HS-27A (cell line): ENCODE data around the gene ARL8A.

Experiments
- DNase-seq: peaks from one replicate; pipeline ENCODE4 v3.0.0-alpha.2; 2012; ENCODE audit warnings: low read depth, missing footprints

Gene ARL8A

DNA sequence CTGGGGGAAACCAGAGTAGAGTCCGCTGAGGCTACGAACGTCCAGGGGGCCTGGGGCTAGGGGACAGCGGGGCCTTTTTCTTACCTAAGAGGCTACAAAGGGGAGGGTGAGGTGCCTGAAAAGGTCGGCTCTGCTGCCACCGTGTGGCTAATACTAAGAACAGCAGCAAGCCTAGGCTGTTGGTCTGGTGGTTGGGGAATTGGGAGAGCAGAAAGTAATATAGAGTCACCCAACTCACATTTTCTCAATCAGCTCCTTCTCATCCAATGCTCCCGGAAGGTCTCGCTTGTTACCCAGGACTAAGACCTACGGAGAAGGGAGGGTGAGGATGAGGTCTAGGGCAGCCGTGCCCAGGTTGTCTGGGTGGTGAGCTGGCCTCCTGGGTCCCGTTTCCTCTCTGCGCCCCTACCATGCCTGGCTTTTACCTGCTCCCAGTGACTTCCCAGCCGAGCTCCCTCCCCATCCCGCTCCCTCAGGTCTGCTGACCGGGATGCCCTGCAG lies 9.3 kb downstream of the ARL8A start:
- DNase-seq = no peak

DNA sequence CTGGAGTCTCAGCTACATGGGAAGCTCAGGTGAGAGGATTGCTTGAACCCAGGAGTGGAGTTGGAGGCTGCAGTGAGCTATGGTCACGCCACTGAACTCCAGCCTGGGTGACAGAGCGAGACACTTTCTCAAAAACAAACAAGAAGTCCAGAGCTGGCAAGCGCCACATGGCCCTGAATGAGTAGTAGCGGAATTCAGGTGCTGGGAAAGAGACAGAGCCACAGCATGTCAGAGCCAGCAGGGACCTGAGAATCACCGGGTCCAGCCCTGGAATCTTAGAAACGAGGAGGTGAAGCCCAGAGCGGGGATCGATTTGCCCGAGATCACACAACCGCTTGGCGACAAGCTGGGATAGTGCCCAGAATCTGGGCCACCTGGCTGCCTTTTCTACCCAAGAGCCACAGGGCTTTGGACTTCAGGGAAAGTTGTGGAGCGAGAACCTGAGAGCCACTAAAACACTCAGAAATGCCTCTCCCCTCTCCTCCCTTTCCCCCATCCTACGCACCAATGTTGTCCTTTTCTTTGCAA lies 9.8 kb downstream of the ARL8A start:
- DNase-seq = no peak

DNA sequence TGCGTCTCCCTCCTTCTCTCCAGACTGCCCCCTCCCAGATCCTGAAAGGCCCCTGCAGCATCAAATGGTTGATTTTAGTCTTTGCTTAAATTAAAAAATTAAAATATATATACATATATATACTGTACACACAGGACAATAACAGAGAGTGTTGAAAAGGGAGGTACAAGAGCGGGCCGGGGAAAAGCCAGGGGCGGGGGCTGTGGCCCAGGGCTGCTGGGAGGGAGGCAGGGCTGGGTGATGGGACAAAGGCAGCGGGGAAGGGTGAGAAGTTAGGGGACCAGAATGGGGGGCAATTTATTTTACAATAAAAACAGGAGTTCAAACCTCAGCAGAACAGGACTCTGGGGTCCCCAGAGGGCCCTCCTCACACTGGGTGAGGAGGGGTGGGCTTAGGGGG lies 10.5 kb downstream of the ARL8A start:
- no peak for DNase-seq

DNA sequence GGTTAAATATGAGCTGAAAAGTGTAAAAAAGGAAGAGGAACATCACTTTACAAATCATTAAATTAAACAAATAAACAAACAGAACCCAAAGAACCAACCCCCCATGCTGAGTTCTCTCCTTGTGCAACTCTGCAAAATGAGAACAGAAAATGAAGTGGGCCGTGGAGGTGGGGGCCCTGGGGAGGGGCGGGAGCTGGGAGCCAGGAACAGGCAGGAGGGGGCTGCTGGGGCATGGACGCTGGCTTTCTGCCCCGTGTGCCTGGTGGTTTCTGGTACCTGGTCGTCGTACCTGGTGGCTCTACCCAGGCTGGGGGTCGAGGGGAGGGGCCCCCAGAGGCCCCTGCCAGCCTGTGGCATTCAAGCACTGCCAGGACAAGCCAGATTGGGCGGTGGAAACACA lies 11.0 kb downstream of the ARL8A start:
- no peak for DNase-seq

DNA sequence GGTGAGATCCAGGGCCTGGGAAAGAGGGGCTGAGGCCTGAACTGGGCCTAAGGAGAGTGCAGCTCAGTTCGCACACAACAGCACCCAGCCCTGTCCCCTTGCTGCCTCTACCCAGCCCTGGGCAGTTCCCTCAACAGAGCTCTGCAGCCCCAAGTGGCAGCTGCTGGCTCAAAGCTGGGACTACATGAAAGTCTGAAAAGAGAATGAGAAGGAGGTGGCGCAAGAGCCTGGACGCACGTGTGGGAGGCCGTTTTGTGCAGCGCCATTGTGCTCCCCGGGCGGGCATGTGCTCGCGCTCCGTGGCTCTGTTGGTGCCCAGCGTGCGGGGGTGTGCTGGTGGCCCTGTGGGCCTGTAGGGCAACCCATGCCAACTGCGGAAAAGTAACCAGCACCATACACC lies 11.5 kb downstream of the ARL8A start:
- no peak for DNase-seq

DNA sequence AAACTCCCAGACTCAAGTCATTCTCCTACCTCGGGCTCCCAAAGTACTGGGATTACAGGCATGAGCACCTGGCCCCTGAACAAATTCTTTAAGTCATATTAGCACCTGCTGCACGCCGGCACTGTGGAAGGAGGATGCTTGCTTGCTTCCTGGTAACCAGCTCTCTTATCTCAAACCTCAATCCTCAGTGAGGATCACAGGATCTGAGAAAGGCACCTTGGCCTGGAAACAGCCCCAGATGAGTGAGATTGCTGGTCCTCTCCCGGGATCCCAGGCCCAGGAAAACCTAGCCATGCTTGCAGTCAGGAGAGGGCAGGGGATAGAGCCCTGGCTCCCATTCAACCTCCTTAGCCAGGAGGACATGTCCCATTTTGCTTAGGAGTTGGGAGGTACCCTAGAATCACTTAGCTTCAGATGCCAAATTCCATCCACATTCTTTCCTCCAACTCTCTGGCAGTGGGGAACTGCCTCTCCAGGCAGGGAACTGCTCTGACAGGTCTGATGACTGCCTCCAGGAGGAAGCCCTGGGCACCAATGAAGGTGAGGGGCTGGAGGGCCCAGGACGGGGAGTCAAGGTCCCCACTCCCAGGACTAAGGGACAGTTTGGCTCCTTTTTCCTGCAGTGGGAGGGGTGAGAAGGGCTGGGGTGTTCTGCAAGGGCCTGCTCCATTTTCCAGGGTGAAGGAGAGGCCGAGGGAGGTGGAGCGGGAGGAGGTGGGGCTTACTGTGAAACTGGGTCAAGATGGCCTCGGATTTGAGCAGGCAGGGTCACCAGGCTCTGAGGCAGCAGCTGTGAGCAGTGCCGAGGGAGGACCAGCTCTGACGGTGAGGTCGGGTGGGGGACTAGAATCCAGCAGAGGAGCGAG lies 12.3 kb downstream of the ARL8A start:
- no peak for DNase-seq

DNA sequence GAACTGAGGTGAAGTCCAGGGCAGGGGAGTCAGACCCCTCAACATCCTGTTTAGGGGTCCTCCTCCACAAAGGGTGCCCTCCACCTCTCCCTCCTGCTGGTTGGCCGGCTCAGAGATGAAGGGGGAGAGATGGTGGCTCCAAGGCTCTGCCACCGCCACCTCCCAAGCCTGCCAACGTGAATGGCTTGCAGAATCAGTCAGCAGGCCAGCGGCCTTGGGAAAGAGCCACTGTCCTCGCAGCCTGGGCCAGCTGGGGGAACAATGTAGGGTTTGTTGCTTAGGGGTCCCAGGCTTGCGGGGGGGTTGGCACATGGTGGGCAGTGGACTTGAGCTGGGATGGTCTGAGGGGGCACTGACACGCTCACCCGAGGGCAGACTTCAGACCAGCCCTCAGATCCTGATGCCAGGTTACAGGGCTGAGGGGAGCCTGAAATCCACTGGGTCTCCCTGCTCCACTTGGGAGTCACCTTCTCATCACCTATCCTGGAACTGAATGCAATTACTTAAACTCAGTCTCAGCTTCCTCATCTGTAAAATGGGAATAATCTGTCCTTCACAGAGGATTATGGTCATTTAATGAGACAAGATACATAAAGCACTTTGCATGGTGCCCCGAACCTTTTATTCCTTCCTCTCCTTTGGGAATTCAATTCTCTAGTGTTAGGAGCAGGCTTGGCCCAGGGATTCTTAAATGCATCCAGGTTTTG lies 13.6 kb downstream of the ARL8A start:
- DNase-seq = no peak

DNA sequence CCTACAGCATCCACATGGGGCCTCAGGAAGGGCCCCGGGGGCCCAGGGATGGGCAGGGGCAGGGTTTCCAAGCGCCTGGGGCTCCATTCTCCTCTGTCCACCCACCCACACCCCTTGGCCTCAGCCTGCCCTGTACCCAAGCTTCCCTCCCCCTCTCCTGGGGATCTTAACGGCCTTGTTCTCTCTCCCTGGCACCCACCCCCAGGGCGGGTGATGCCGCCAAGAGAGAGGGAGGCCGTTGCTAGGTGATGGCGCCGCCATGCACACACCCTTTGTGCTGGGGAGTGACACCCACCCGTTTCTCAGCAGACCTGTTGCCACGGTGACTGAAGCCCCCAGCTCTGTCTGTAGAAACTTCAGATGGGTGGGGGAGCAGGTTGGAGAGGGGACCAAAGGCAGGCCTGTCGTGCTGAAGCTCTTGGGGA lies 14.2 kb downstream of the ARL8A start:
- no peak for DNase-seq

DNA sequence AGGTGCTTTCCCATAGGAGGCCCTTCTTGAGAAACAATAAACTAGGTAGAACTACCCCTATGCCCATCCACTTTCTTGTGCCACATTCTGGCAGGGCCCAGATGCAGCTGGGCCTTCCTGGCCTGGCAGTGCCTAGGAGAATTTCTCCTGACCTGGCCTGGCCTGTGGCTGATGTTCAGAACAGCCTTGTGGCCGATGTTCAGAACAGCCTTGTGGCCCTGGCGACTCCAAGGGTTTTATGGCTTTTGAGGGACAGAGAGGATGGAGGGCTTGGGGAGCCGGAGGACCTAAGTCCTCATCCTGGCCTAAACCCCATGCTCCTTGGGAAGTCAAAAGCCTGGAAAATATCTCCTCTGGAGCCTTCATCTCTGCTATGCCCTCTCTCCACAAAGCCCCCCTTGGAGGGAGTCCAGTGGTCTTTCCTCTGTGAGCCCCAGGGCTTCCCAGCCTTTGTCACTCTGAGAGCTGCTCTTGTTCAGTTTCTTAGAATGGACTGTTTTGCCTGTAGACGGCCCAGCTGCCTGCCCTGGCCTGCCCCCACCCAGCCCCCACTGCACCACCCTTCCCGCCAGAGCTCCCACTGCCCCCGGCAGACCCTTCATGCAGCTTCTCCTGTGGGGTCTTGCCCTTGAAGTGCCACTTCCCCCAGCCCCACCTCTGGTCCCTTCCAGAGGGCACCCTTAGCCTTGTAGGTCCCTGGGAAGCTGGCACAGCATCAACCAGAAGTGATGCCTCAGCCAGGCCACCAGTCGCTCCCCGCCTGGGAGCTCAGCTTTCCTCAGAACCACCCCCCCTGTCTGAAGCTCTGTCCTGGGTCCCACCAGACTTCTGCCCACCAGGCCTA lies 14.9 kb downstream of the ARL8A start:
- DNase-seq = no peak

DNA sequence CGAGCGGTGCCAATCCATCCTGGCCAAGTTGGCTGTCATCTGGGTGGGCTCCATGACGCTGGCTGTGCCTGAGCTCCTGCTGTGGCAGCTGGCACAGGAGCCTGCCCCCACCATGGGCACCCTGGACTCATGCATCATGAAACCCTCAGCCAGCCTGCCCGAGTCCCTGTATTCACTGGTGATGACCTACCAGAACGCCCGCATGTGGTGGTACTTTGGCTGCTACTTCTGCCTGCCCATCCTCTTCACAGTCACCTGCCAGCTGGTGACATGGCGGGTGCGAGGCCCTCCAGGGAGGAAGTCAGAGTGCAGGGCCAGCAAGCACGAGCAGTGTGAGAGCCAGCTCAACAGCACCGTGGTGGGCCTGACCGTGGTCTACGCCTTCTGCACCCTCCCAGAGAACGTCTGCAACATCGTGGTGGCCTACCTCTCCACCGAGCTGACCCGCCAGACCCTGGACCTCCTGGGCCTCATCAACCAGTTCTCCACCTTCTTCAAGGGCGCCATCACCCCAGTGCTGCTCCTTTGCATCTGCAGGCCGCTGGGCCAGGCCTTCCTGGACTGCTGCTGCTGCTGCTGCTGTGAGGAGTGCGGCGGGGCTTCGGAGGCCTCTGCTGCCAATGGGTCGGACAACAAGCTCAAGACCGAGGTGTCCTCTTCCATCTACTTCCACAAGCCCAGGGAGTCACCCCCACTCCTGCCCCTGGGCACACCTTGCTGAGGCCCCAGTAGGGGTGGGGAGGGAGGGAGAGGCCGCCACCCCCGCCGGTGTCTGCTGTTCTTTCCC lies 16.5 kb downstream of the ARL8A start:
- DNase-seq = no peak

DNA sequence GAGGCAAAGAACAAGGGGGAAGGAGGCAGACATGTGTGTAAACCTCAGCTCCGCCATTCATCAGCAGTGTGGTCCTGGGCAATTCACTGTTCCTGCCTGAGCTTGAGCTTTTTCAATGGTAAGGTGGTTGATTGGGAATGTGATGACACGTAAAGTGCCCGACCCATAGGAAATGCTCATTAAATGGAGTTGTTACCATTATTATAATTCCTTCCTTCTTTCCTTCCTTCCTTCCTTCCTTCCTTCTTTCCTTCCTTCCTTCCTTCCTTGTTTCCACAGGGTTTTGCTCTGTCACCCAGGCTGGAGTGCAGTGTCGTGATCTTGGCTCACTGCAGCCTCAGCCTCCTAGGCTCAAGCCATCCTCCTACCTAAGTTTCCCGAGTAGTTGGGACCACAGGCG lies 17.5 kb downstream of the ARL8A start:
- no peak for DNase-seq

DNA sequence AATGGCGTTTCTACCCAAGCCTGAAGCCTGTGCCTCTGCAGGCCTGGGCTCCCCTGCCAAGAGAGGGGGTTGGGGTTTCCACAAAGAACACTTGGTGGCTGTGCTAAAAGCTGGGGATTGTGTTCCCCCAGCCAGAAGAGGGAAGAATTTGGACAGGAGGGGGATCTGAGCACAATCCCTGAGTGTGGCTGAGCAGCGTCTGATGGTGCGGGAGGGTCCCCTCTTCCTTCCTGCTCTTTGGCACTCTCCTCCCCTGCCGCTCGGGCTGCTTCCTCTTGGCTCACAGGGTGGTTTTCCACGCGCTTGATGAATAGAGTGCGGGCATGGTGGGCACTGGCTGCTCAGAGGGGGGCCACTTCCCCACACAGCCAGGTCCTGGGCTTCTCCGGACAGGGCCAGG lies 18.1 kb downstream of the ARL8A start:
- no peak for DNase-seq

DNA sequence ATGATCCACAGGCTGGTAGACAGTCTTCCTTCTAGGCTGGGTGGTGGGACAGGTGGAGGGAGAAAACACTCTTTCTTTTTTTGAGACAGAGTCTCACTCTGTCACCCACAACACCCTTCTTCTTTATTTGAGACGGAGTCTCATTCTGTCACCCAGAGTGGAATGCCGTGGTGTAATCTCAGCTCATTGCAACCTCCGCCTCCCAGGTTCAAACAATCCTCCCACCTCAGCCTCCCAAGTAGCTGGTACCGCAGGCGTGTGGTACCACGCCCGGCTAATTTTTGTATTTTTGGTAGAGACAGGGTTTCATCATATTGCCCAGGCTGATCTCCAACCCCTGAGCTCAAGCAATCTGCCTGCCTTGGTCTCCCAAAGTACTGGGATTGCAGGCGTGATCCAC lies 18.9 kb downstream of the ARL8A start:
- DNase-seq = no peak

DNA sequence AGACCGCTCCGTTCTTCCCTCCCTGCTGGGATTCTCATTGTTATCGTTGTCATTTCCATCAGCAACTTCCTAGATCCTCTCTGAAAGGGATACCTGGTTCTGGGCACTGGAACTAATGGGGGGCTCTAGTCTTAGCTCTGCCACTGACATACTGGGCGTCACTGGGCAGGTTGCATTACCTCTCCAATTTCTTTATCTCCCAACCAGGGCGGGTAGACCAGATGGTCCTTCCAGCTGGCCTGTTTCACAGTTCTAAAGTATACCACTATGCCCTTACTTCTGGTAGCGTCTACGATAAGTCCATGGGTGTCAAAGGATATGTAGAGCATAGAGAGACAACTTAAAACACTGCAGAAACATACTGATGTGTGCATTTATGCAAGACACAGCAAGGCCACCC lies 20.4 kb downstream of the ARL8A start:
- DNase-seq = no peak

DNA sequence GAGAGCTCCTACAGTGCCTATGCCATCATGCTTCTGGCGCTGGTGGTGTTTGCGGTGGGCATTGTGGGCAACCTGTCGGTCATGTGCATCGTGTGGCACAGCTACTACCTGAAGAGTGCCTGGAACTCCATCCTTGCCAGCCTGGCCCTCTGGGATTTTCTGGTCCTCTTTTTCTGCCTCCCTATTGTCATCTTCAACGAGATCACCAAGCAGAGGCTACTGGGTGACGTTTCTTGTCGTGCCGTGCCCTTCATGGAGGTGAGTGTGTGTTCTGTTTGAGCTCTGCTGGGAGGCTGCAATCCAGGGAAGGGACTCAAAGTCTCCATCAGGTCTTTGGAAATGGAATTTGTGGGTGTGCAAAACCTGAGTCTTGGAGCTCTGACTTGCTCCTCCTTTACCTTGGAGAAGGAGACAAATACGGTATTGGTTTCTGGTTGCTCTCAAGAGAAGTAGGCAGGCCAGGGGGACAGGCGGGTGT lies 21.2 kb downstream of the ARL8A start:
- no peak for DNase-seq

DNA sequence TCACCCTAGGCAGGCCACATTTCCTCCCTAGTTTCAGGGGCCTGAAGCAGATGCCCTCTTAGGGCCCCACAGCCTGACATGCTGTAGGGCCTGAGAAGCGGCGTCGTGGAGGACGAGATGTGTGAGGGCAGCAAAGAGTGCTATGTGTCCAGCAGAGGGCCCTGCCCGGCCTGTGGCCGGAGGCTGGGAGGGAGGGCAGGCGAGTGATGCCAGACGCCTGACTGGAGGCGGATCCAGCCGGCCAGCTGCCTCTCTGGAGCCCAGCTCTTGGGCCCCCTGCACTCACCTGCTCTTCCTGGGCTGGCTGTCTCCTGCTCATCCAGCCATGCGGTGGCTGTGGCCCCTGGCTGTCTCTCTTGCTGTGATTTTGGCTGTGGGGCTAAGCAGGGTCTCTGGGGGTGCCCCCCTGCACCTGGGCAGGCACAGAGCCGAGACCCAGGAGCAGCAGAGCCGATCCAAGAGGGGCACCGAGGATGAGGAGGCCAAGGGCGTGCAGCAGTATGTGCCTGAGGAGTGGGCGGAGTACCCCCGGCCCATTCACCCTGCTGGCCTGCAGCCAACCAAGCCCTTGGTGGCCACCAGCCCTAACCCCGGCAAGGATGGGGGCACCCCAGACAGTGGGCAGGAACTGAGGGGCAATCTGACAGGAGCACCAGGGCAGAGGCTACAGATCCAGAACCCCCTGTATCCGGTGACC lies 21.8 kb downstream of the ARL8A start, which contains the start of gene GPR37L1:
TSS of gene GPR37L1 (plus strand) at position 279 of the 697 bp plus-strand sequence. CDS start at position 326, 47 bp downstream.
- no peak for DNase-seq

DNA sequence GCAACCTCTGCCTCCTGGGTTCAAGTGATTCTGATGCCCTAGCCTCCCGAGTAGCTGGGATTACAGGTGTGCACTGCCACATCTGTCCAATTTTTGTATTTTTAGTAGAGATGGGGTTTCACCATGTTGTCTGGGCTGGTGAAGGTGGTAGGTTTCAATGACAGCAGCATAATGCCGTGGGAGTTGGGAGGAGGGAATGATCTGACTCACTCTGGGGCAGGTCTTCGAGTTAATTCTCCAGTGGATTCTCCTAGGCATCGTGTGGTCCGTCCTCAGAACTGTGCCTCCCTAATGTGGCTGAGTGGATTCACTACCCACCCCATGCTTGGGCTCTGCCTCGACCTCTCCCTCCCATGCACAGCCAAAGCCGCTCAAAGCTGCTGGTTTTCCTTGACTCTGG lies 23.5 kb downstream of the ARL8A start:
- DNase-seq = no peak

DNA sequence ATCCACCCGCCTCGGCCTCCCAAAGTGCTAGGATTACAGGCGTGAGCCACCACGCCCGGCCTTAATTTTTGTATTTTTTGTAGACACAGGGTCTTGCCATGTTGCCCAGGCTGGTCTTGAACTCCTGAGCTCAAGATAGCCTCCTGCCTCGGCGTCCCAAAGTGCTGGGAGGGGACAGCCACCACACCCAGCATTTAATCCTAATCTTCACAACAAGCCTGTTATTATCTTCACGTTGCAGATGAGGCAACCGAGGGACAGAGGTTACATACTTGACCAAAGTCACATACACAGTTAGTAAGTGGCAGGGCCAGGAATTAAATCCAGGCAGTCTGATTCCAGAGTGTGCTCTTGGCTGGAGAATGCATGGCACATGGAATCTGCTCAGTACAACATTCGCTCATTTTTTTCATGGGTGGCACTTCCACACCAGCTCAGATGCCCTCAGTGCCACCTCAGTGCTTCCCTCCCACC lies 26.6 kb downstream of the ARL8A start:
- no peak for DNase-seq

DNA sequence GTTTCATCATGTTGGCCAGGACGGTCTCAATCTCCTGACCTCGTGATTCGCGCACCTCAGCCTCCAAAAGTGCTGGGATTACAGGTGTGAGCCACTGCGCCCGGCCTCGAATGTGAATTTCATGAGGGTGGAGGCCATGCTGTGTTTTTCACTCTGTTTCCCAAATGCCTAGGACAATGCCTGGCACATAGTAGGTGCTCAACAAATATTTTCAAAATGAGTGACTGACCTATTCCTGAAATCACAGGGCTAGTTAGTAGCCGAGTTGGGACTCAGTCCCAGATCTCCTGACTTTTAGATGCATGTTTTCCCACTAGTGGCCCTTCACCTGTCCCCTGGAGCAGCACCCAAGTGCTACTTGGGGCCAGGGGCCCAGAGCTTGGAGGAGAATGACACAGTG lies 28.2 kb downstream of the ARL8A start:
- DNase-seq = no peak

DNA sequence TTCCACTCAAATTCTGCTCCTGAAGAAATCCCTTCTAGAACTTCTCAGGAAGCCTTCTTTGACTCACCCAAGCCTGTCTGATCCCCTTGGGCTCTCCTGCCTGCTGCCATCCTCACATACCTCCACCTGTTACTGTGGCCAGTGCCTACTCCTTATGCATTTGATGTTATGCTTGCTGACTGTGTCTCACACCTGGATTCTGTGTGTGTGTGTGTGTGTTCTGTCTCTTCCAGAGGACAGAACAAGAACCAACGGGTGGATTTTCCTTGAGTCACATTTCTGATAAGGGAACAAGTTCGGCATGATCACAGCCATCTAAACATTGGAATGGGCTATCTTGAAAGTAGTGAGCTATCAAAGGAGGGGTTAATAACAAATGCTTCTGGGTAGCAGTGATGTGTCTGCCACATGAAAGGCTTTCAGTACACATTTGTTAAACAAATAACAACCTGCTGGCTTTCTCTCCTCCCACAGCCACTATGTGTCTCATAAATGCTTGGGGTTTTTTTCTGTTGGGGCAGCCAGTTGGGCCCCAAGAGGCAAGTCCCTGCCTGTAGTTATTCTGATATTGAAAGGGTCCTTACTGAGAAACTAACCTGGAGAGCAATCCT lies 30.7 kb downstream of the ARL8A start:
- no peak for DNase-seq
